K562 (cell line): ENCODE data around the gene CLCF1. TPM values are rescaled to one million over a fixed set of nuclear protein-coding genes. Genes with fewer than 3 reads are reported as not detected.

Experiments
- CHD7 ChIP-seq: fragments of 200-600 bp; sonication (generic); IDR thresholded peaks from one replicate; pipeline ENCODE4 v1.6.1; 2012; ENCODE audit warnings: mild to moderate bottlenecking, low read depth, low read length, inconsistent platforms
- DMBX1 ChIP-seq: fragments of 250-450 bp; sonication (Bioruptor Pico); IDR thresholded peaks from 2 replicates; pipeline ENCODE4 v1.8.0; 2022; ENCODE audit warnings: inconsistent platforms, mild to moderate bottlenecking, moderate library complexity, borderline replicate concordance
- FOS ChIP-seq: IDR thresholded peaks from 3 replicates; pipeline ENCODE4 v1.6.1; 2011; ENCODE audit not compliant: insufficient read length; ENCODE audit errors: extremely low read depth
- FOSL1 ChIP-seq: fragments of 200-800 bp; sonication (Bioruptor generic); conservative IDR thresholded peaks from 2 replicates; pipeline ENCODE4 v1.6.1; 2016; ENCODE audit warnings: missing genetic modification characterization, missing compliant biosample characterization
- FOXO4 ChIP-seq: fragments of 450-650 bp; formaldehyde crosslinking; IDR thresholded peaks from 2 replicates; pipeline ENCODE4 v1.4.0; 2020; ENCODE audit warnings: mild to moderate bottlenecking, moderate library complexity
- KHSRP ChIP-seq: fragments of 450-650 bp; IDR thresholded peaks from 2 replicates; pipeline ENCODE4 v1.6.1; 2017
- KLF1 ChIP-seq: fragments of 450-650 bp; IDR thresholded peaks from 2 replicates; pipeline ENCODE4 v1.6.1; 2016; ENCODE audit warnings: missing genetic modification characterization, missing compliant biosample characterization
- MYNN ChIP-seq, 2 experiments: sonication (generic); formaldehyde crosslinking in 1 of 2; IDR thresholded peaks; 2 replicates each; pipeline versions ENCODE4 v1.5.0 to v1.6.1; 2016 to 2020; ENCODE audit warnings: antibody characterized with exemption in 1 of 2, missing genetic modification reagents in 1 of 2
- PHF8 ChIP-seq: fragments of 200-600 bp; sonication (generic); IDR thresholded peaks from 2 replicates; pipeline ENCODE4 v1.6.1; 2012; ENCODE audit warnings: mixed run types, mild to moderate bottlenecking, inconsistent platforms, low read length, moderate library complexity, borderline replicate concordance
- SMAD4 ChIP-seq: fragments of 250-450 bp; sonication (Bioruptor Pico); conservative IDR thresholded peaks from 2 replicates; pipeline ENCODE4 v1.8.0; 2021; ENCODE audit warnings: inconsistent platforms, mild to moderate bottlenecking, moderate library complexity
- ZNF75A ChIP-seq: fragments of 450-650 bp; formaldehyde crosslinking; IDR thresholded peaks from 2 replicates; pipeline ENCODE4 v1.4.0; 2020; ENCODE audit warnings: mild to moderate bottlenecking
- polyA plus RNA-seq, 8 experiments: library from polyadenylated mRNA; depleted of rRNA in 4 of 8; stranded (reverse) in 5 of 8; unstranded in 3 of 8; fragments of >200 nt; fragmentation: Nextera tagmentation in 2 of 8; fragmentation: Illumina TruSeq in 1 of 8; extraction: Ambion mirVana in 2 of 8; extraction: Trizol in 1 of 8; gene quantifications; 2 replicates each; pipeline versions ENCODE4 v1.2.1 to v1.2.3, GENCODE V29; 2011 to 2014; ENCODE audit warnings: inconsistent platforms in 1 of 8, missing spikeins in 1 of 8
- total RNA-seq, 7 experiments: library from RNA; depleted of rRNA in 6 of 7; stranded (reverse); fragments of >200 nt in 6 of 7; fragmentation: Illumina TruSeq in 2 of 7; extraction: Trizol in 2 of 7; gene quantifications; 2 replicates each; pipeline versions ENCODE4 v1.2.1 to v1.2.3, GENCODE V29; 2011 to 2021; ENCODE audit warnings: low replicate concordance in 1 of 7
- TF ChIP-seq, protein P1 (sequence below), 2 experiments: IDR thresholded peaks; 2 replicates each; pipeline ENCODE4 v1.6.1; 2011; ENCODE audit warnings: borderline replicate concordance in 1 of 2, control low read depth in 1 of 2, low read depth in 1 of 2, low read length in 1 of 2, mild to moderate bottlenecking in 1 of 2, mixed read lengths in 1 of 2, moderate library complexity in 1 of 2; ENCODE audit not compliant: insufficient read depth in 1 of 2, insufficient read length in 1 of 2, poor library complexity in 1 of 2, severe bottlenecking in 1 of 2; ENCODE audit errors: extremely low read depth in 1 of 2

The CLCF1 gene
- total and polyA plus RNA-seq, 9 of the 15 experiments (the other 6 are each of a cell fraction or from before 2014, with no cell fraction given) = 0.49 to 5.8 (median 3.0) TPM

GRCh38 chr11:67391304-67392182, 18.1 kb upstream of the CLCF1 start, which contains the start of gene RAD9A (continued):
- TF ChIP-seq, protein P1, sequence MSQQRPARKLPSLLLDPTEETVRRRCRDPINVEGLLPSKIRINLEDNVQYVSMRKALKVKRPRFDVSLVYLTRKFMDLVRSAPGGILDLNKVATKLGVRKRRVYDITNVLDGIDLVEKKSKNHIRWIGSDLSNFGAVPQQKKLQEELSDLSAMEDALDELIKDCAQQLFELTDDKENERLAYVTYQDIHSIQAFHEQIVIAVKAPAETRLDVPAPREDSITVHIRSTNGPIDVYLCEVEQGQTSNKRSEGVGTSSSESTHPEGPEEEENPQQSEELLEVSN (IDR thresholded peaks at IDR 0.05; ENCODE audit: borderline replicate concordance in 1 of 2, extremely low read depth in 1 of 2, insufficient read depth in 1 of 2, insufficient read length in 1 of 2, low read depth in 1 of 2, low read length in 1 of 2, poor library complexity in 1 of 2, severe bottlenecking in 1 of 2) = peak; percentile 94 to 99
- TF ChIP-seq KHSRP (no peak), ZNF75A (CRISPR knock-in tag) (no peak), PHF8 (peak; percentile 82; the same call in 1 of the 2 replicates), SMAD4 (CRISPR knock-in tag) (peak; percentile 83), DMBX1 (CRISPR knock-in tag) (peak; percentile 45; the same call in 1 of the 2 replicates), MYNN (IDR thresholded peaks at IDR 0.05) (peak; percentile 12; the same call in 1 of the 2 replicates), MYNN (CRISPR knock-in tag; IDR thresholded peaks at IDR 0.05) (no peak), KLF1 (peak; percentile 50; the same call in 1 of the 2 replicates), FOXO4 (CRISPR knock-in tag) (no peak), FOS (peak; percentile 92), CHD7 (no peak), FOSL1 (tag) (peak; percentile 61)
